GM21786 (cell line): ENCODE measurements around the gene NPC2.
A peak's percentile ranks its signal among the peaks of the same experiment; 100 is the strongest.
"Not testable (repeated sequence)": the region's sequence is repeated elsewhere in the genome, so short reads cannot be mapped to it uniquely, and the experiment has no call there.

Experiments
- ATAC-seq: cut with Tn5 transposase; IDR thresholded peaks from one replicate; pipeline ENCODE4 v1.9.1; 2021; ENCODE audit not compliant: unreplicated experiment

The NPC2 gene

GRCh38 chr14:74492776-74493342 lies at the start of gene NPC2:
Gene NPC2, minus strand, starts transcription at chr14:74493305. Its CDS starts 31 bp downstream, at chr14:74493274.
- ATAC-seq = peak; percentile 2

- no peak for ATAC-seq
Observed at GRCh38 chr14:74542056-74542685, 49.1 kb upstream of the NPC2 start.

- ATAC-seq = no peak
Observed at GRCh38 chr14:74541225-74541624, 48.1 kb upstream of the NPC2 start.

- ATAC-seq = no peak
Observed at GRCh38 chr14:74539503-74539902, 46.4 kb upstream of the NPC2 start.

GRCh38 chr14:74538411-74539391 lies 45.6 kb upstream of the NPC2 start:
- no peak for ATAC-seq

GRCh38 chr14:74536336-74536735 lies 43.2 kb upstream of the NPC2 start:
- ATAC-seq = not testable (repeated sequence)

- no peak for ATAC-seq
Observed at GRCh38 chr14:74535756-74536325, 42.7 kb upstream of the NPC2 start.

GRCh38 chr14:74533576-74533975 lies 40.5 kb upstream of the NPC2 start:
- ATAC-seq = no peak

- ATAC-seq = no peak
Observed at GRCh38 chr14:74532246-74532645, 39.1 kb upstream of the NPC2 start.

- no peak for ATAC-seq
Observed at GRCh38 chr14:74531467-74531866, 38.4 kb upstream of the NPC2 start.

GRCh38 chr14:74531006-74531405 lies 37.9 kb upstream of the NPC2 start:
- ATAC-seq = no peak

- no peak for ATAC-seq
Observed at GRCh38 chr14:74528886-74529285, 35.8 kb upstream of the NPC2 start.

GRCh38 chr14:74528406-74528805 lies 35.3 kb upstream of the NPC2 start:
- ATAC-seq = no peak

- ATAC-seq = no peak
Observed at GRCh38 chr14:74527736-74528280, 34.7 kb upstream of the NPC2 start.

- no peak for ATAC-seq
Observed at GRCh38 chr14:74526854-74527585, 33.9 kb upstream of the NPC2 start.

GRCh38 chr14:74525361-74525851 lies 32.3 kb upstream of the NPC2 start:
- no peak for ATAC-seq

GRCh38 chr14:74524812-74525135 lies 31.7 kb upstream of the NPC2 start:
- ATAC-seq = no peak

- no peak for ATAC-seq
Observed at GRCh38 chr14:74524076-74524811, 31.1 kb upstream of the NPC2 start.

GRCh38 chr14:74522740-74523139 lies 29.6 kb upstream of the NPC2 start:
- ATAC-seq = no peak

- no peak for ATAC-seq
Observed at GRCh38 chr14:74521756-74522155, 28.7 kb upstream of the NPC2 start.
